Body of pancreas (tissue), 4 donors: Measurements from ENCODE around the gene CPSF4L. TPM values are rescaled to one million over a fixed set of nuclear protein-coding genes. Genes with fewer than 3 reads are reported as not detected.
A peak's percentile ranks its signal among the peaks of the same experiment; 100 is the strongest.

Source experiments
- ATAC-seq: fragments of 150-250 bp; one replicate; pipeline ENCODE4 v1.9.1; 2016
- DNase-seq, 4 donors: peaks; one replicate each; pipeline ENCODE4 v3.0.0-alpha.2; 2019
- H3K27ac ChIP-seq, 4 donors: fragments of 200-600 bp; sonication (generic); 1 replicate in 3 of 4; 2 replicates in 1 of 4; pipeline versions ENCODE4 v1.5.1 to v1.6.1; 2016 to 2019; ENCODE audit warnings: mild to moderate bottlenecking in 1 of 4, mixed read lengths in 1 of 4, moderate library complexity in 1 of 4
- H3K27me3 ChIP-seq, 2 donors: fragments of 200-600 bp; sonication (generic); one replicate each; pipeline ENCODE4 v1.6.0; 2016; ENCODE audit warnings: mild to moderate bottlenecking in 1 of 2
- H3K36me3 ChIP-seq, 2 donors: fragments of 200-600 bp; sonication (generic); replicated peaks in 1 of 2; 2 replicates each; pipeline ENCODE4 v1.5.1; 2016; ENCODE audit warnings: low read depth in 2 of 2; ENCODE audit not compliant: insufficient read depth in 1 of 2
- H3K4me1 ChIP-seq: fragments of 200-600 bp; sonication (generic); one replicate; pipeline ENCODE4 v1.6.0; 2016
- H3K4me3 ChIP-seq, 2 donors: fragments of 200-600 bp; sonication (generic); 1 replicate in 1 of 2; 2 replicates in 1 of 2; pipeline ENCODE4 v1.5.1; 2016 to 2019
- H3K9me3 ChIP-seq, 3 donors: fragments of 200-600 bp; sonication (generic); 1 replicate in 2 of 3; 2 replicates in 1 of 3; pipeline ENCODE4 v1.5.1; 2016
- CTCF ChIP-seq, 7 experiments: fragments of 450-650 bp in 4 of 7; fragments of 200-600 bp in 3 of 7; sonication (generic) in 3 of 7; IDR thresholded peaks; one replicate each; pipeline ENCODE4 v1.5.1; 2016 to 2019; ENCODE audit warnings: antibody characterized with exemption in 7 of 7
- POLR2A ChIP-seq, 3 donors: fragments of 450-650 bp; IDR thresholded peaks; one replicate each; pipeline ENCODE4 v1.6.1; 2016; ENCODE audit warnings: antibody characterized with exemption in 3 of 3, mild to moderate bottlenecking in 2 of 3
- WGBS, 2 donors: methylation state at CpG; one replicate each; pipeline ENCODE4 v1.1.5; 2017; 5-methylcytosine and 5-hydroxymethylcytosine counted together
- intact Hi-C: fragments of 100-400 bp; cut with DNase I; formaldehyde crosslinking; loops from one replicate; pipeline ENCODE4 v1.15.1; 2023
- total RNA-seq, 2 donors: library from RNA; depleted of rRNA; stranded (reverse); fragments of >200 nt; gene quantifications; one replicate each; pipeline ENCODE4 v1.1.0, GENCODE V29; 2016

Gene CPSF4L
- total RNA-seq, 2 donors from 2014 or later, result not detected

- intact Hi-C loops, result no loop called here
- TF ChIP-seq CTCF (IDR thresholded peaks at IDR 0.05) (no peak), POLR2A (IDR thresholded peaks at IDR 0.05) (no peak)
- H3K4me3 ChIP-seq, result peak overlapping the region; percentile 83 to 99
- peak; percentile 46 for ATAC-seq
- H3K4me1 ChIP-seq, result peaks cover 53% of the 10 kb centered on the region
- WGBS, 2 donors, result 0 to 1% methylated on average over 40 to 48 of the region's 48 CpGs
- no peaks in the 10 kb centered on the region for H3K27me3 ChIP-seq
- peak overlapping the region; percentile 81 to 90 (median 88) for H3K27ac ChIP-seq
- H3K36me3 ChIP-seq, result peaks cover 0 to 8% of the 10 kb centered on the region in 2 donors
- H3K9me3 ChIP-seq, result no peaks in the 10 kb centered on the region
- DNase-seq, result peak; percentile 35 to 54 (median 48)
Measured at GRCh38 chr17:73232587-73233373, 28.9 kb downstream of the CPSF4L start.

- peaks cover 54% of the 10 kb centered on the region for H3K4me1 ChIP-seq
- H3K4me3 ChIP-seq, result peak overlapping the region; percentile 83 to 99
- intact Hi-C loops, result no loop called here
- H3K36me3 ChIP-seq, result peaks cover 0 to 8% of the 10 kb centered on the region in 2 donors
- peak; percentile 95 for ATAC-seq
- 1% methylated on average over 18 to 61 of the region's 63 CpGs for WGBS, 2 donors
- no peaks in the 10 kb centered on the region for H3K9me3 ChIP-seq
- DNase-seq, result peak; percentile 95 to 96 (median 95)
- H3K27me3 ChIP-seq, result no peaks in the 10 kb centered on the region
- peak in 6 of 7 experiments; percentile 20 to 57 (median 49) for TF ChIP-seq CTCF (IDR thresholded peaks at IDR 0.05)
- peak; percentile 62 to 81 (median 81) for TF ChIP-seq POLR2A (IDR thresholded peaks at IDR 0.05)
- peak overlapping the region; percentile 81 to 90 (median 88) for H3K27ac ChIP-seq
Measured at GRCh38 chr17:73231841-73232586, 29.7 kb downstream of the CPSF4L start.

- TF ChIP-seq CTCF (IDR thresholded peaks at IDR 0.05) (no peak), POLR2A (IDR thresholded peaks at IDR 0.05) (no peak)
- Histone ChIP-seq H3K36me3 (peaks cover 0 to 7% of the 10 kb centered on the region in 2 donors), H3K27ac (peak overlapping the region; percentile 81 to 90 (median 88)), H3K9me3 (no peaks in the 10 kb centered on the region), H3K4me1 (peaks cover 53% of the 10 kb centered on the region), H3K4me3 (peak overlapping the region; percentile 83 to 99), H3K27me3 (no peaks in the 10 kb centered on the region)
- ATAC-seq (no peak), DNase-seq (peak in 1 of 4 donors; percentile 13)
- 0% methylated on average over 19 to 20 of the region's 20 CpGs for WGBS, 2 donors
- intact Hi-C loops, result no loop called here
Measured at GRCh38 chr17:73231395-73231794, 30.3 kb downstream of the CPSF4L start.

GRCh38 chr17:73230088-73230487, 31.6 kb downstream of the CPSF4L start:
- no peaks in the 10 kb centered on the region for H3K9me3 ChIP-seq
- TF ChIP-seq POLR2A (IDR thresholded peaks at IDR 0.05), result no peak
- TF ChIP-seq CTCF (IDR thresholded peaks at IDR 0.05), result no peak
- no peak overlapping the region for H3K4me3 ChIP-seq
- intact Hi-C loops, result no loop called here
- 87 to 90% methylated on average over 6 of the region's 6 CpGs for WGBS, 2 donors
- H3K4me1 ChIP-seq, result peaks cover 51% of the 10 kb centered on the region
- no peak overlapping the region for H3K27ac ChIP-seq
- DNase-seq (no peak), ATAC-seq (no peak)
- H3K27me3 ChIP-seq, result no peaks in the 10 kb centered on the region
- no peaks in the 10 kb centered on the region for H3K36me3 ChIP-seq
